Measurements from ENCODE around the gene ZNF772.
"Not testable (repeated sequence)": the region's sequence is repeated elsewhere in the genome, so short reads cannot be mapped to it uniquely, and the experiment has no call there.

GRCh38 chr19:57499680-57500395 lies 22.5 kb upstream of the ZNF772 start, which contains the start of gene ZNF773:
- TF ChIP-seq CTCF (IDR thresholded peaks at IDR 0.05; ENCODE audit: insufficient read depth, low read length): not testable (repeated sequence)
- TF ChIP-seq, protein P1, sequence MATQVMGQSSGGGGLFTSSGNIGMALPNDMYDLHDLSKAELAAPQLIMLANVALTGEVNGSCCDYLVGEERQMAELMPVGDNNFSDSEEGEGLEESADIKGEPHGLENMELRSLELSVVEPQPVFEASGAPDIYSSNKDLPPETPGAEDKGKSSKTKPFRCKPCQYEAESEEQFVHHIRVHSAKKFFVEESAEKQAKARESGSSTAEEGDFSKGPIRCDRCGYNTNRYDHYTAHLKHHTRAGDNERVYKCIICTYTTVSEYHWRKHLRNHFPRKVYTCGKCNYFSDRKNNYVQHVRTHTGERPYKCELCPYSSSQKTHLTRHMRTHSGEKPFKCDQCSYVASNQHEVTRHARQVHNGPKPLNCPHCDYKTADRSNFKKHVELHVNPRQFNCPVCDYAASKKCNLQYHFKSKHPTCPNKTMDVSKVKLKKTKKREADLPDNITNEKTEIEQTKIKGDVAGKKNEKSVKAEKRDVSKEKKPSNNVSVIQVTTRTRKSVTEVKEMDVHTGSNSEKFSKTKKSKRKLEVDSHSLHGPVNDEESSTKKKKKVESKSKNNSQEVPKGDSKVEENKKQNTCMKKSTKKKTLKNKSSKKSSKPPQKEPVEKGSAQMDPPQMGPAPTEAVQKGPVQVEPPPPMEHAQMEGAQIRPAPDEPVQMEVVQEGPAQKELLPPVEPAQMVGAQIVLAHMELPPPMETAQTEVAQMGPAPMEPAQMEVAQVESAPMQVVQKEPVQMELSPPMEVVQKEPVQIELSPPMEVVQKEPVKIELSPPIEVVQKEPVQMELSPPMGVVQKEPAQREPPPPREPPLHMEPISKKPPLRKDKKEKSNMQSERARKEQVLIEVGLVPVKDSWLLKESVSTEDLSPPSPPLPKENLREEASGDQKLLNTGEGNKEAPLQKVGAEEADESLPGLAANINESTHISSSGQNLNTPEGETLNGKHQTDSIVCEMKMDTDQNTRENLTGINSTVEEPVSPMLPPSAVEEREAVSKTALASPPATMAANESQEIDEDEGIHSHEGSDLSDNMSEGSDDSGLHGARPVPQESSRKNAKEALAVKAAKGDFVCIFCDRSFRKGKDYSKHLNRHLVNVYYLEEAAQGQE (IDR thresholded peaks at IDR 0.05; ENCODE audit: insufficient replicate concordance, low read depth): not testable (repeated sequence)
- TF ChIP-seq POLR2AphosphoS5 (IDR thresholded peaks at IDR 0.05; ENCODE audit: low read depth) (peak; percentile 81; the same call in 1 of the 2 replicates), GABPA (IDR thresholded peaks at IDR 0.05; ENCODE audit: low read depth) (peak; percentile 93), SPI1 (IDR thresholded peaks at IDR 0.05; ENCODE audit: borderline replicate concordance, low read depth) (peak; percentile 7; the same call in 1 of the 2 replicates)

Data from HL-60 (cell line).